Caco-2 (cell line): ENCODE results near the gene NUP85. TPM values are rescaled to one million over a fixed set of nuclear protein-coding genes. Genes with fewer than 3 reads are reported as not detected.
A peak's percentile ranks its signal among the peaks of the same experiment; 100 is the strongest.

ENCODE experiments used
- BruUV-seq: library from RNA; stranded (reverse); fragments of 400-500 nt; replicated peaks from 2 replicates; lab custom pipeline; 2021; lab: Mats Ljungman, UMichigan
- CTCF ChIA-PET: fragments of 300-600 bp; sonication (Branson Sonifier 250); formaldehyde crosslinking; loops from one replicate; lab custom pipeline; 2022; ENCODE audit warnings: antibody characterized with exemption; lab: Charles Lee
- POLR2A ChIA-PET: fragments of 300-600 bp; sonication (Branson Sonifier 250); formaldehyde crosslinking; loops from one replicate; lab custom pipeline; 2022; ENCODE audit warnings: antibody characterized with exemption; lab: Charles Lee
- DNase-seq, 2 experiments: peaks; one replicate each; pipeline versions ENCODE4 v3.0.0 to v3.0.0-alpha.2; 2020 to 2022
- H3K27me3 ChIP-seq: replicated peaks from 2 replicates; pipeline ENCODE4 v1.6.0; 2011; ENCODE audit warnings: low read length; ENCODE audit not compliant: control insufficient read depth, insufficient read depth
- H3K36me3 ChIP-seq: 2 replicates; pipeline ENCODE4 v1.5.1; 2011; ENCODE audit warnings: low read length; ENCODE audit not compliant: control insufficient read depth, insufficient read depth
- H3K4me1 ChIP-seq: fragments of 250-450 bp; sonication (Bioruptor Pico); 2 replicates; pipeline ENCODE4 v1.5.1; 2020; ENCODE audit warnings: mild to moderate bottlenecking
- H3K4me3 ChIP-seq: 2 replicates; pipeline ENCODE4 v1.5.1; 2011; ENCODE audit warnings: low read depth, mild to moderate bottlenecking, control low read depth, low read length
- H3K9me3 ChIP-seq: fragments of 250-450 bp; sonication (Bioruptor Pico); 2 replicates; pipeline ENCODE4 v1.5.1; 2020; ENCODE audit warnings: mild to moderate bottlenecking, moderate library complexity
- H3K27ac Mint-ChIP-seq: one replicate; pipeline ENCODE4 v1.8.0; 2022; ENCODE audit warnings: mixed read lengths; ENCODE audit not compliant: unreplicated experiment
- H3K27me3 Mint-ChIP-seq: one replicate; pipeline ENCODE4 v1.8.0; 2022; ENCODE audit warnings: mixed read lengths; ENCODE audit not compliant: insufficient read depth, unreplicated experiment
- H3K36me3 Mint-ChIP-seq: one replicate; pipeline ENCODE4 v1.8.0; 2022; ENCODE audit warnings: mild to moderate bottlenecking, mixed read lengths; ENCODE audit not compliant: insufficient read depth, unreplicated experiment
- H3K4me1 Mint-ChIP-seq: one replicate; pipeline ENCODE4 v1.8.0; 2022; ENCODE audit warnings: low read depth, mixed read lengths; ENCODE audit not compliant: unreplicated experiment
- H3K4me3 Mint-ChIP-seq: one replicate; pipeline ENCODE4 v1.8.0; 2022; ENCODE audit warnings: mild to moderate bottlenecking, moderate library complexity, mixed read lengths; ENCODE audit not compliant: unreplicated experiment
- H3K9me3 Mint-ChIP-seq: one replicate; pipeline ENCODE4 v1.8.0; 2022; ENCODE audit warnings: mixed read lengths; ENCODE audit not compliant: unreplicated experiment
- intact Hi-C: fragments of 100-400 bp; cut with micrococcal nuclease; formaldehyde crosslinking; loops from one replicate; pipeline ENCODE4 v1.10.0; 2022; ENCODE audit not compliant: unreplicated experiment
- total RNA-seq: library from RNA; stranded (reverse); gene quantifications from 2 replicates; pipeline ENCODE4 v1.2.3, GENCODE V29; 2022
- TF ChIP-seq, protein P1 (sequence below), 2 experiments: fragments of 200-600 bp in 1 of 2; IDR thresholded peaks; 1 replicate in 1 of 2; 2 replicates in 1 of 2; pipeline versions ENCODE4 v1.5.1 to v1.8.0; 2011 to 2022; ENCODE audit warnings: antibody characterized with exemption in 1 of 2, control low read depth in 1 of 2, inconsistent platforms in 1 of 2, low read depth in 1 of 2, low read length in 1 of 2, mild to moderate bottlenecking in 1 of 2, moderate library complexity in 1 of 2; ENCODE audit not compliant: insufficient read depth in 1 of 2, severe bottlenecking in 1 of 2, unreplicated experiment in 1 of 2

NUP85 gene
- total RNA-seq, 1 experiment from 2014 or later = 119 TPM

DNA sequence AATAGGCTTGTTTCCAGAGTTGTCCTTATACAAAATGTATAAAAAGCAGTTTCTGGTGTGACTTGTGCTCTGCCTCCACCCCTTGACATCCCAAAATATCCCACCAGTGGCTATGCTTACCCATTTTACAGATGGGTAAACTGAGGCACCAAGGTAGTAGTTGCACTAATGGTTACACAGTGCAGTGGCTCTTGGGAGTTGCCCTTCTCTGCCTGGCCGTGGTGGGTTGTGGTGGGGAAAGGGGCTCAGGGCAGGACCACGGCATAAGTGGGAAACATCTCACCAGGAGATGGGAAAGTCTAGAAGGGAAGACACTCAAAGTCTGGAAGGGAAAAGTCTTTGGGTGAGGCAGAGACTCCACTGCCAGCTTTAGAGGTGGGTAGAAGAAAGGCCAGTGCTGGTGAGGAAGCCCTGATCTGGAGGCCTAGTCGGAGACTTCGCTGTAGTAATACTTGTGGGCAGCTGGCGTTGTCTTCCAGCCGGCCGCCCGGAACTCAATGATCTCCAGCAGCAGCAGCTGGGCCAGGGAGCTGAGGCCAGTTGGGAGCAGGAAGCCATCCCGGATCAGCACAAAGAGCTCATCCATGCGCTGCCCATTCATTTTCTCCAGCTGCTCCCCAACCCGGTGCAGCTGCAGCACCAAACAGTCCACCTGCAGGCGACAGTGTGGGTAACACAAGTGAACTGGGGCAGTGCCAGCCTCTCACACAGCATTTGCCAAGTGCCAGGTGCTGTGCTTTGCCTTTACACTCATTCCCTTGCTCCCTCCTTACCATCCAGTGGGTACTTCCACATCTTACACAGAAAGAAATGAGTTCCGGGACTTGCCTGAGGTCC, 61.1 kb downstream of the NUP85 start:
- POLR2A ChIA-PET = no interaction called here
- CTCF ChIA-PET = interaction anchor here (0.6 kb wide), 1 partner anchor 63 kb away, joined by 5 read pairs; no protein-coding TSS in a partner anchor
- DNase-seq = no peak
- Mint-ChIP-seq H3K27ac (no peak overlapping the region), H3K9me3 (no peaks in the 10 kb centered on the region), H3K4me3 (no peak overlapping the region), H3K4me1 (peaks cover 15% of the 10 kb centered on the region), H3K36me3 (peaks cover 58% of the 10 kb centered on the region), H3K27me3 (no peaks in the 10 kb centered on the region)
- Histone ChIP-seq H3K27me3 (no peaks in the 10 kb centered on the region), H3K4me1 (0 out of 2 replicates have a peak, but pooled peaks cover 9% of the 10 kb centered on the region), H3K36me3 (peaks cover 10% of the 10 kb centered on the region), H3K9me3 (no peaks in the 10 kb centered on the region), H3K4me3 (no peak overlapping the region)
- no TSS peak for BruUV-seq
- intact Hi-C loops = no loop called here
- TF ChIP-seq, protein P1, sequence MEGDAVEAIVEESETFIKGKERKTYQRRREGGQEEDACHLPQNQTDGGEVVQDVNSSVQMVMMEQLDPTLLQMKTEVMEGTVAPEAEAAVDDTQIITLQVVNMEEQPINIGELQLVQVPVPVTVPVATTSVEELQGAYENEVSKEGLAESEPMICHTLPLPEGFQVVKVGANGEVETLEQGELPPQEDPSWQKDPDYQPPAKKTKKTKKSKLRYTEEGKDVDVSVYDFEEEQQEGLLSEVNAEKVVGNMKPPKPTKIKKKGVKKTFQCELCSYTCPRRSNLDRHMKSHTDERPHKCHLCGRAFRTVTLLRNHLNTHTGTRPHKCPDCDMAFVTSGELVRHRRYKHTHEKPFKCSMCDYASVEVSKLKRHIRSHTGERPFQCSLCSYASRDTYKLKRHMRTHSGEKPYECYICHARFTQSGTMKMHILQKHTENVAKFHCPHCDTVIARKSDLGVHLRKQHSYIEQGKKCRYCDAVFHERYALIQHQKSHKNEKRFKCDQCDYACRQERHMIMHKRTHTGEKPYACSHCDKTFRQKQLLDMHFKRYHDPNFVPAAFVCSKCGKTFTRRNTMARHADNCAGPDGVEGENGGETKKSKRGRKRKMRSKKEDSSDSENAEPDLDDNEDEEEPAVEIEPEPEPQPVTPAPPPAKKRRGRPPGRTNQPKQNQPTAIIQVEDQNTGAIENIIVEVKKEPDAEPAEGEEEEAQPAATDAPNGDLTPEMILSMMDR (IDR thresholded peaks at IDR 0.05; ENCODE audit: insufficient read depth in 1 of 2, low read depth in 1 of 2, low read length in 1 of 2, severe bottlenecking in 1 of 2, unreplicated experiment in 1 of 2) = no peak

DNA sequence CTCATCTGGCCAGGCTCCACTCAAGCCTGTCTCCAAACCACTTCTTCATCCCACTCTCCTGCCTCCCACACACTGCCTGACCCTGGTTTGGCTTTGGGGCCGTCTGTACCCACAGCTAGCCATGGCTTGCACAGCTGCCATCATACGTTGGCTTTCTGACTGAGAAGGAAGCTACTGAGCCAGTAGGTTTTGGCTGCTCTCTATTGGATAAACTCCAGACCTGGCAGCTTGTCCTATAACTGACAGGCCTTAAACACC, 61.6 kb downstream of the NUP85 start:
- H3K9me3 Mint-ChIP-seq = no peaks in the 10 kb centered on the region
- H3K4me3 Mint-ChIP-seq = no peak overlapping the region
- H3K27me3 Mint-ChIP-seq = no peaks in the 10 kb centered on the region
- H3K27ac Mint-ChIP-seq = no peak overlapping the region
- no peaks in the 10 kb centered on the region for H3K27me3 ChIP-seq
- DNase-seq = no peak
- H3K4me1 Mint-ChIP-seq = peaks cover 15% of the 10 kb centered on the region
- peaks cover 55% of the 10 kb centered on the region for H3K36me3 Mint-ChIP-seq
- peaks cover 10% of the 10 kb centered on the region; the same call in 1 of the 2 replicates for H3K4me1 ChIP-seq
- ChIA-PET POLR2A (no interaction called here), CTCF (interaction anchor here (0.6 to 1.2 kb wide), 2 partner anchors 27 to 63 kb away, joined by 4 to 5 read pairs; no protein-coding TSS in a partner anchor)
- intact Hi-C loops = no loop called here
- peaks cover 10% of the 10 kb centered on the region for H3K36me3 ChIP-seq
- BruUV-seq = no TSS peak
- TF ChIP-seq, protein P1 (IDR thresholded peaks at IDR 0.05; ENCODE audit: insufficient read depth in 1 of 2, low read depth in 1 of 2, low read length in 1 of 2, severe bottlenecking in 1 of 2, unreplicated experiment in 1 of 2) = no peak
- H3K4me3 ChIP-seq = no peak overlapping the region
- H3K9me3 ChIP-seq = no peaks in the 10 kb centered on the region

DNA sequence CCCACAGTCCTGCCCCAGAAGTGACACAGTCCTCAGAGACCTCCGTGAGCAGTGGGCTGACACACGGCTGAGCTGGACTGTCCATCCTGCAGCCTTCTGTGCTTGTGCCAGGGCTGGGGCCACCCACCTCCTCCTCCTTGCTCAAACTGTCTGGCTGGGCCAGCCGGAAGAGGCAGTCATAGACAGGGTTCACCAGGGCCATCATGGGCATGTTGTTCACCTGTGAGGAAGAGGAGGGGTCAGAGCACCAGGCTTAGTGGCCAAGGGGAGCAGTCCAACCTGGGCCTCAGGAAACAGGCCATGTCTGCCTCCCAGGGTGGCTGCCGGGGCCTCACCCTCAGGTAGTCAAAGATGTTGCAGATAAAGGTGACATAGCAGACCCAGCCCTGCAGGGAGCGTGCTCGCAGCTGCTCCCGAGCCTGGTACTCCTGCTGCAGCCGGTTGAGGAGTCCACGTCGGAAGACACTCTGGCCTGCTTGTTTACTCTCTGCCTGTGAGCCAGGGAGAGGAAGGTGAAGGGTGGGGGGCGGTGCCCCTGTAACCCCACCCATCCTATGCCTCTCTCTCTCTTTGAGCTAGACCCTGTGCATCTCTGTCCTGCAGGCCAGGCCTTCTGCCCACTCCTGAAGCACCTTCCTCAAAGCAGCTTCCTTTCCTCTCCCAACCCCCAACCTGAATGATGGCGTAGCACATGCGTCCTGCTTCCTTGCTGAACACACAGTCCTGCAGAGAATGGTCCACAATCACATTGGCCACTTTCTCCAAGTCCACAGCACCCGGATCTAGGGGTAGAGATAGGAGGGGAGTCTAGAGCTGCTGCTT, 62.1 kb downstream of the NUP85 start:
- no peaks in the 10 kb centered on the region for H3K27me3 Mint-ChIP-seq
- H3K4me3 ChIP-seq = no peak overlapping the region
- no TSS peak for BruUV-seq
- peaks cover 10% of the 10 kb centered on the region for H3K36me3 ChIP-seq
- intact Hi-C loops = no loop called here
- no peaks in the 10 kb centered on the region for H3K27me3 ChIP-seq
- H3K4me1 ChIP-seq = peaks cover 14% of the 10 kb centered on the region; the same call in 1 of the 2 replicates
- H3K9me3 ChIP-seq = no peaks in the 10 kb centered on the region
- ChIA-PET CTCF (interaction anchor here (1.2 kb wide), 1 partner anchor 28 kb away, joined by 4 read pairs; no protein-coding TSS in a partner anchor), POLR2A (interaction anchor here (0.7 to 0.9 kb wide), 2 partner anchors 127 to 437 kb away, joined by 5 to 6 read pairs; no protein-coding TSS in a partner anchor)
- TF ChIP-seq, protein P1 (IDR thresholded peaks at IDR 0.05; ENCODE audit: insufficient read depth in 1 of 2, low read depth in 1 of 2, low read length in 1 of 2, severe bottlenecking in 1 of 2, unreplicated experiment in 1 of 2) = peak in 1 of 2 experiments; percentile 36
- H3K4me1 Mint-ChIP-seq = peaks cover 15% of the 10 kb centered on the region
- no peak overlapping the region for H3K4me3 Mint-ChIP-seq
- H3K36me3 Mint-ChIP-seq = peaks cover 55% of the 10 kb centered on the region
- no peak overlapping the region for H3K27ac Mint-ChIP-seq
- H3K9me3 Mint-ChIP-seq = no peaks in the 10 kb centered on the region
- peak; percentile 53 to 72 for DNase-seq
